Liver (tissue), 9 donors: ENCODE results near the gene GPX4. TPM values are rescaled to one million over a fixed set of nuclear protein-coding genes. Genes with fewer than 3 reads are reported as not detected.

ENCODE experiments used
- DNase-seq: peaks from one replicate; pipeline ENCODE4 v3.0.0-alpha.2; 2017; ENCODE audit warnings: low spot score
- H3K27ac ChIP-seq, 2 donors: one replicate each; pipeline ENCODE4 v1.7.0; 2013; ENCODE audit warnings: inconsistent platforms in 2 of 2, low read length in 2 of 2, control low read depth in 1 of 2, low read depth in 1 of 2, mild to moderate bottlenecking in 1 of 2
- H3K27me3 ChIP-seq, 4 donors: one replicate each; pipeline versions ENCODE4 v1.6.1 to v1.7.0; 2013; ENCODE audit warnings: low read length in 3 of 4, inconsistent platforms in 1 of 4, mild to moderate bottlenecking in 1 of 4, moderate library complexity in 1 of 4; ENCODE audit not compliant: control insufficient read depth in 4 of 4, insufficient read depth in 4 of 4
- H3K36me3 ChIP-seq, 4 donors: one replicate each; pipeline versions ENCODE4 v1.6.1 to v1.7.0; 2013; ENCODE audit warnings: low read length in 3 of 4, mild to moderate bottlenecking in 3 of 4, low read depth in 1 of 4, moderate library complexity in 1 of 4; ENCODE audit not compliant: control insufficient read depth in 4 of 4, insufficient read depth in 3 of 4
- H3K4me1 ChIP-seq, 4 donors: one replicate each; pipeline versions ENCODE4 v1.6.1 to v1.7.0; 2013; ENCODE audit warnings: low read length in 3 of 4, mild to moderate bottlenecking in 3 of 4, moderate library complexity in 1 of 4; ENCODE audit not compliant: control insufficient read depth in 4 of 4, insufficient read depth in 4 of 4
- H3K4me3 ChIP-seq, 3 donors: one replicate each; pipeline versions ENCODE4 v1.6.1 to v1.7.0; 2013; ENCODE audit warnings: low read length in 3 of 3, control low read depth in 1 of 3, low read depth in 1 of 3, mild to moderate bottlenecking in 1 of 3
- H3K9ac ChIP-seq, 2 donors: one replicate each; pipeline ENCODE4 v1.7.0; 2013; ENCODE audit warnings: low read length in 2 of 2, mild to moderate bottlenecking in 2 of 2, moderate library complexity in 2 of 2, control low read depth in 1 of 2, low read depth in 1 of 2
- H3K9me3 ChIP-seq, 4 donors: one replicate each; pipeline versions ENCODE4 v1.6.1 to v1.7.0; 2013; ENCODE audit warnings: low read length in 3 of 4; ENCODE audit not compliant: control insufficient read depth in 4 of 4
- FOXA1 ChIP-seq: IDR thresholded peaks from 2 replicates; pipeline ENCODE4 v1.6.1; 2016; ENCODE audit warnings: antibody characterized with exemption
- GABPA ChIP-seq, 2 donors: IDR thresholded peaks in 1 of 2; conservative IDR thresholded peaks in 1 of 2; 2 replicates each; pipeline ENCODE4 v1.6.1; 2016; ENCODE audit warnings: antibody characterized with exemption in 2 of 2, mild to moderate bottlenecking in 1 of 2, moderate library complexity in 1 of 2
- HNF4A ChIP-seq, 2 donors: conservative IDR thresholded peaks; 2 replicates each; pipeline ENCODE4 v1.6.1; 2016; ENCODE audit warnings: antibody characterized with exemption in 2 of 2, mild to moderate bottlenecking in 2 of 2
- HNF4G ChIP-seq: IDR thresholded peaks from 2 replicates; pipeline ENCODE4 v1.6.1; 2016; ENCODE audit warnings: antibody characterized with exemption
- JUND ChIP-seq, 2 donors: IDR thresholded peaks; 2 replicates each; pipeline ENCODE4 v1.6.1; 2016; ENCODE audit warnings: antibody characterized with exemption in 2 of 2
- NR2F2 ChIP-seq: IDR thresholded peaks from 2 replicates; pipeline ENCODE4 v1.6.1; 2016; ENCODE audit warnings: antibody characterized with exemption
- RAD21 ChIP-seq, 2 donors: IDR thresholded peaks; 2 replicates each; pipeline ENCODE4 v1.6.1; 2016; ENCODE audit warnings: antibody characterized with exemption in 2 of 2, mild to moderate bottlenecking in 2 of 2
- RXRA ChIP-seq, 2 donors: IDR thresholded peaks; 2 replicates each; pipeline ENCODE4 v1.6.1; 2017 to 2018; ENCODE audit warnings: antibody characterized with exemption in 2 of 2, mild to moderate bottlenecking in 1 of 2
- SP1 ChIP-seq: IDR thresholded peaks from 2 replicates; pipeline ENCODE4 v1.6.1; 2018; ENCODE audit warnings: antibody characterized with exemption, mild to moderate bottlenecking
- TAF1 ChIP-seq: conservative IDR thresholded peaks from 2 replicates; pipeline ENCODE4 v1.6.1; 2016; ENCODE audit warnings: antibody characterized with exemption, mild to moderate bottlenecking
- YY1 ChIP-seq: IDR thresholded peaks from 2 replicates; pipeline ENCODE4 v1.6.1; 2016; ENCODE audit warnings: antibody characterized with exemption, mild to moderate bottlenecking
- WGBS: extraction: QIAGEN DNeasy Blood & Tissue Kit; methylation state at CpG from one replicate; pipeline ENCODE4 v1.1.7; 2013; 5-methylcytosine and 5-hydroxymethylcytosine counted together
- polyA plus RNA-seq, 2 donors: library from polyadenylated mRNA; stranded (reverse) in 1 of 2; unstranded in 1 of 2; fragments of 200-250 nt in 1 of 2; fragments of >200 nt in 1 of 2; fragmentation: Nextera tagmentation in 1 of 2; extraction: Ambion mirVana in 1 of 2; gene quantifications; one replicate each; pipeline versions ENCODE4 v1.2.1 to v1.2.3, GENCODE V29; 2013 to 2015
- total RNA-seq, 2 donors: library from RNA; depleted of rRNA; stranded (reverse); fragments of >200 nt; gene quantifications; one replicate each; pipeline ENCODE4 v1.2.3, GENCODE V29; 2014
- TF ChIP-seq, protein P1 (sequence below): IDR thresholded peaks from 2 replicates; pipeline ENCODE4 v1.6.1; 2016; ENCODE audit warnings: antibody characterized with exemption
- TF ChIP-seq, protein P2 (sequence below): fragments of 150-350 bp; IDR thresholded peaks from 2 replicates; pipeline ENCODE4 v1.5.1; 2017; ENCODE audit warnings: improper control_type of control experiment, low read depth, low read length; ENCODE audit not compliant: missing input control
- TF ChIP-seq, protein P3 (sequence below): IDR thresholded peaks from 2 replicates; pipeline ENCODE4 v1.6.1; 2016; ENCODE audit warnings: antibody characterized with exemption
- TF ChIP-seq, protein P4 (sequence below): IDR thresholded peaks from 2 replicates; pipeline ENCODE4 v1.6.1; 2016; ENCODE audit warnings: antibody characterized with exemption, mild to moderate bottlenecking
- donor health status: healthy.
- donor health status: healthy.
- donor health status: healthy.
- donor health status: healthy.
- donor health status: healthy.

GPX4 gene
- total and polyA plus RNA-seq, 4 donors = 122 to 558 (median 298) TPM

DNA sequence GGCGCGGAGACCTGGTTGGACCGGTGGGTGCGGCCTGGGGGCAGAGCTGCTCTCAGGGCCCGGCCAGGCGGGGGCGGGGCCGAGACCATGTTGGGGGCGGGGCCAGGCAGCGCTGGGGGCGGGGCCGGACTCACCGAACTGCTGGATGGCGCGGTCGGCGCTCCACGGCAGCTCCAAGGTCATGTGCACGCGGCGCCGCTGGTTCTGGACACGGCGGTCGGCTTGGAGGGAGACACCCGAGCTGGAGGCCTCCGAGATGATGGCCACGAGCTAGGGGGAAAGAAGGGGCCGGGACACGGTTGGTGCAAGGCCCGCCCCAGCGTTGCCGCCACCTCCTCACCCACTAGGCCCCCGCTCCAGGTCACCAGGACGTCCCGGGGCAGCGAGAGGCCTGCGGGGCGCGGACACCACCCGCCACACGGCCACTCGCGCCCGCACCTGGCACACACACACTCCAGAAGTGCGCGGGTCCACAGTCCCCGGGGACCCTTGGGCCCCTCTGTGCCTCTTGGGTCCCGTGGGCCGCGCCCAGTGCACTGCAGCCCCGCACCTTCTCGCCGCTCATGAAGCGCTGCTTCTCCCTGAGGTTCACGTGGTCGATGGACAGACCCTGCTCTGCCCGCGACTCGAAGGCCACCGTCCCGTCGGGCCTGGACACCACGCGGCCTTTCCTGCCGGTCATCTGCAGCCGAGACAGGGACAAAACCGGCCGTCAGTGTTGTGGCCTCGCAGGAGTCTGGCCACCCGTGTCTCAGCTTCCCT, 8.7 kb downstream of the GPX4 start (continued):
- TF ChIP-seq TAF1 = no peak
- TF ChIP-seq, protein P1, sequence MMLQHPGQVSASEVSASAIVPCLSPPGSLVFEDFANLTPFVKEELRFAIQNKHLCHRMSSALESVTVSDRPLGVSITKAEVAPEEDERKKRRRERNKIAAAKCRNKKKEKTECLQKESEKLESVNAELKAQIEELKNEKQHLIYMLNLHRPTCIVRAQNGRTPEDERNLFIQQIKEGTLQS = no peak
- no peak for TF ChIP-seq HNF4G
- no peak for TF ChIP-seq RXRA (IDR thresholded peaks at IDR 0.05)

DNA sequence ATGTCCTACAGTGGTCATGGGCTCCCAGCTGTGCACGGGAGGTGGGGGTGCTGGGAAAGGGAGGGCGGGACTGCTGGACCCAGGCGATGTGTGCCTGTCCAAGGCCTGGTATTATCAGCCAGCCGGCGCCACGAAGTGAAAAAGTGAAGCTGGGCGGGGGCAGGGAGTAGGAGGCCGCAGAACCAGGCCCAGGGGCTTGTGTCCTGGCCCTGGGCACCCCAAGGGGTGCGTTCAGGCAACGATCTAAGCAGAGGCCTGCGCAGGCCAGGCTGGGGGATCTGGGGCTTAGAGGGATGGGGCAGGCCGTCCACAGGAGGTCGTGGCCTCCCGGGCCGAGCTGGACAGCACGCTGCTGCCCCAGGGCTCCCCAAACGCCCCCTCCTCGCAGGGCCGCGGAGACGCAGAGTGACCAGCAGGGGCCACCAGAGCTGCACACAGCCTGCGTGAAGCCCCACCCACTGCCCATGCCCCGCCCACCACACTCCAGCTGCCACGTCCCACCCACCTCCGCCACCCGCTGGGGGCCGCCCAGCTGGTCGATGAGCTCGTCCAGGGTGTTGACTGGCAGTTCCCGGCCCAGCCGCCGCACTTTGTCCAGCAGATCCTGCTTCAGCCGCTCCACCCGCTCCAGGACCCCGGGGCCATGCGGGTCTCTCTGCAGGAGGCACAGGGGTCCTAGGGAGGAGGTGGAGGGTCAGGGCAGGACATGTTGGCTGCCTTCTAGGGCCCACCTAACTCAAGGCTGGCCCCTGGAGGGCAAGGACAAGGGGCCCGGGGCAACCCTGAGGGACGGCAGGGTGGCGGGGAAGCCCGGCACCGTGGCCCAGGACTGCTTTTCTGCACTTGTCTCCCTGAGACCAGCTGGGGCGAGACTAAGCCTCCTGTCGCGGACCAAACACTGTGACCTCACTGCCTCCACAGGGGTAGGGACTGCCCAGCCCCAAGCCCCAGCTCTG, 9.5 kb downstream of the GPX4 start:
- H3K4me1 ChIP-seq = peaks cover 8 to 21% (median 18%) of the 10 kb centered on the region in 4 donors
- H3K4me3 ChIP-seq = no peak overlapping the region
- H3K27ac ChIP-seq = peak overlapping the region; percentile 66 to 81

More for the DNA sequence above, 9.5 kb downstream of the GPX4 start:
- Histone ChIP-seq H3K27me3 (no peaks in the 10 kb centered on the region), H3K36me3 (peaks cover 8 to 52% (median 36%) of the 10 kb centered on the region in 4 donors), H3K9ac (peak overlapping the region in 1 of 2 donors; percentile 64), H3K9me3 (no peaks in the 10 kb centered on the region)
- 22% methylated on average over 44 of the region's 44 CpGs for WGBS
- DNase-seq = peak; percentile 99
- TF ChIP-seq, protein P2, sequence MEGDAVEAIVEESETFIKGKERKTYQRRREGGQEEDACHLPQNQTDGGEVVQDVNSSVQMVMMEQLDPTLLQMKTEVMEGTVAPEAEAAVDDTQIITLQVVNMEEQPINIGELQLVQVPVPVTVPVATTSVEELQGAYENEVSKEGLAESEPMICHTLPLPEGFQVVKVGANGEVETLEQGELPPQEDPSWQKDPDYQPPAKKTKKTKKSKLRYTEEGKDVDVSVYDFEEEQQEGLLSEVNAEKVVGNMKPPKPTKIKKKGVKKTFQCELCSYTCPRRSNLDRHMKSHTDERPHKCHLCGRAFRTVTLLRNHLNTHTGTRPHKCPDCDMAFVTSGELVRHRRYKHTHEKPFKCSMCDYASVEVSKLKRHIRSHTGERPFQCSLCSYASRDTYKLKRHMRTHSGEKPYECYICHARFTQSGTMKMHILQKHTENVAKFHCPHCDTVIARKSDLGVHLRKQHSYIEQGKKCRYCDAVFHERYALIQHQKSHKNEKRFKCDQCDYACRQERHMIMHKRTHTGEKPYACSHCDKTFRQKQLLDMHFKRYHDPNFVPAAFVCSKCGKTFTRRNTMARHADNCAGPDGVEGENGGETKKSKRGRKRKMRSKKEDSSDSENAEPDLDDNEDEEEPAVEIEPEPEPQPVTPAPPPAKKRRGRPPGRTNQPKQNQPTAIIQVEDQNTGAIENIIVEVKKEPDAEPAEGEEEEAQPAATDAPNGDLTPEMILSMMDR = peak; percentile 80
- TF ChIP-seq GABPA (IDR thresholded peaks at IDR 0.05 in 1 of 2, conservative IDR thresholded peaks at IDR 0.05 in 1 of 2) (no peak), NR2F2 (peak; percentile 36), HNF4A (conservative IDR thresholded peaks at IDR 0.05) (peak in 1 of 2 donors; percentile 58), YY1 (peak; percentile 30), RAD21 (IDR thresholded peaks at IDR 0.05) (peak; percentile 87 to 91), SP1 (peak; percentile 74), JUND (IDR thresholded peaks at IDR 0.05) (no peak), HNF4G (no peak), TAF1 (no peak), RXRA (IDR thresholded peaks at IDR 0.05) (peak; percentile 65 to 72), FOXA1 (peak; percentile 27)
- TF ChIP-seq, protein P3, sequence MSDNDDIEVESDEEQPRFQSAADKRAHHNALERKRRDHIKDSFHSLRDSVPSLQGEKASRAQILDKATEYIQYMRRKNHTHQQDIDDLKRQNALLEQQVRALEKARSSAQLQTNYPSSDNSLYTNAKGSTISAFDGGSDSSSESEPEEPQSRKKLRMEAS = no peak
- TF ChIP-seq, protein P4, sequence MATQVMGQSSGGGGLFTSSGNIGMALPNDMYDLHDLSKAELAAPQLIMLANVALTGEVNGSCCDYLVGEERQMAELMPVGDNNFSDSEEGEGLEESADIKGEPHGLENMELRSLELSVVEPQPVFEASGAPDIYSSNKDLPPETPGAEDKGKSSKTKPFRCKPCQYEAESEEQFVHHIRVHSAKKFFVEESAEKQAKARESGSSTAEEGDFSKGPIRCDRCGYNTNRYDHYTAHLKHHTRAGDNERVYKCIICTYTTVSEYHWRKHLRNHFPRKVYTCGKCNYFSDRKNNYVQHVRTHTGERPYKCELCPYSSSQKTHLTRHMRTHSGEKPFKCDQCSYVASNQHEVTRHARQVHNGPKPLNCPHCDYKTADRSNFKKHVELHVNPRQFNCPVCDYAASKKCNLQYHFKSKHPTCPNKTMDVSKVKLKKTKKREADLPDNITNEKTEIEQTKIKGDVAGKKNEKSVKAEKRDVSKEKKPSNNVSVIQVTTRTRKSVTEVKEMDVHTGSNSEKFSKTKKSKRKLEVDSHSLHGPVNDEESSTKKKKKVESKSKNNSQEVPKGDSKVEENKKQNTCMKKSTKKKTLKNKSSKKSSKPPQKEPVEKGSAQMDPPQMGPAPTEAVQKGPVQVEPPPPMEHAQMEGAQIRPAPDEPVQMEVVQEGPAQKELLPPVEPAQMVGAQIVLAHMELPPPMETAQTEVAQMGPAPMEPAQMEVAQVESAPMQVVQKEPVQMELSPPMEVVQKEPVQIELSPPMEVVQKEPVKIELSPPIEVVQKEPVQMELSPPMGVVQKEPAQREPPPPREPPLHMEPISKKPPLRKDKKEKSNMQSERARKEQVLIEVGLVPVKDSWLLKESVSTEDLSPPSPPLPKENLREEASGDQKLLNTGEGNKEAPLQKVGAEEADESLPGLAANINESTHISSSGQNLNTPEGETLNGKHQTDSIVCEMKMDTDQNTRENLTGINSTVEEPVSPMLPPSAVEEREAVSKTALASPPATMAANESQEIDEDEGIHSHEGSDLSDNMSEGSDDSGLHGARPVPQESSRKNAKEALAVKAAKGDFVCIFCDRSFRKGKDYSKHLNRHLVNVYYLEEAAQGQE = peak; percentile 38
